HEK293 (cell line): ENCODE data around the gene FAM219B.

Experiments
- GLI2 ChIP-seq: fragments of 450-650 bp; formaldehyde crosslinking; IDR thresholded peaks from 2 replicates; pipeline ENCODE4; 2017; ENCODE audit warnings: missing biosample characterization, missing genetic modification characterization, low read depth, borderline replicate concordance
- GLI4 ChIP-seq: fragments of 450-650 bp; formaldehyde crosslinking; IDR thresholded peaks from 2 replicates; pipeline ENCODE4 v1.5.1; 2016; ENCODE audit warnings: missing biosample characterization, missing genetic modification characterization
- HOXC10 ChIP-seq: sonication (generic); formaldehyde crosslinking; IDR thresholded peaks from 2 replicates; pipeline ENCODE4 v1.8.1; 2023; ENCODE audit warnings: mild to moderate bottlenecking, missing genetic modification reagents
- IKZF3 ChIP-seq: fragments of 450-650 bp; IDR thresholded peaks from 2 replicates; pipeline ENCODE4 v1.5.0; 2018; ENCODE audit warnings: missing biosample characterization, mild to moderate bottlenecking, missing genetic modification characterization, moderate library complexity
- MYNN ChIP-seq: fragments of 450-650 bp; formaldehyde crosslinking; IDR thresholded peaks from 2 replicates; pipeline ENCODE4 v1.5.1; 2016; ENCODE audit warnings: missing biosample characterization, missing genetic modification characterization, borderline replicate concordance
- RBAK ChIP-seq: fragments of 450-650 bp; formaldehyde crosslinking; IDR thresholded peaks from 2 replicates; pipeline ENCODE4 v1.5.1; 2016; ENCODE audit warnings: missing biosample characterization, missing genetic modification characterization
- YY1 ChIP-seq: fragments of 450-650 bp; formaldehyde crosslinking; IDR thresholded peaks from 2 replicates; pipeline ENCODE4 v1.5.1; 2018; ENCODE audit warnings: missing biosample characterization, missing genetic modification characterization
- ZBTB11 ChIP-seq: fragments of 450-650 bp; formaldehyde crosslinking; conservative IDR thresholded peaks from 2 replicates; pipeline ENCODE4 v1.5.1; 2016; ENCODE audit warnings: low read depth, missing biosample characterization, missing genetic modification characterization
- ZBTB17 ChIP-seq: fragments of 450-650 bp; formaldehyde crosslinking; IDR thresholded peaks from 2 replicates; pipeline ENCODE4 v1.5.1; 2016; ENCODE audit warnings: missing biosample characterization, missing genetic modification characterization
- ZBTB48 ChIP-seq: fragments of 450-650 bp; formaldehyde crosslinking; IDR thresholded peaks from 2 replicates; pipeline ENCODE4 v1.5.1; 2016; ENCODE audit warnings: missing biosample characterization, missing genetic modification characterization
- ZFP37 ChIP-seq: fragments of 450-650 bp; formaldehyde crosslinking; IDR thresholded peaks from 2 replicates; pipeline ENCODE4 v1.5.1; 2016; ENCODE audit warnings: missing biosample characterization, missing genetic modification characterization
- ZNF239 ChIP-seq: fragments of 450-650 bp; formaldehyde crosslinking; IDR thresholded peaks from 2 replicates; pipeline ENCODE4 v1.5.1; 2016; ENCODE audit warnings: missing biosample characterization, missing genetic modification characterization
- ZNF37A ChIP-seq: fragments of 450-650 bp; IDR thresholded peaks from 2 replicates; pipeline ENCODE4 v1.5.1; 2018; ENCODE audit warnings: missing biosample characterization, missing genetic modification characterization
- ZNF398 ChIP-seq: fragments of 450-650 bp; formaldehyde crosslinking; IDR thresholded peaks from 2 replicates; pipeline ENCODE4 v1.5.1; 2017; ENCODE audit warnings: missing biosample characterization, missing genetic modification characterization
- ZNF513 ChIP-seq: fragments of 450-650 bp; IDR thresholded peaks from 2 replicates; pipeline ENCODE4 v1.5.1; 2018; ENCODE audit warnings: missing biosample characterization, missing genetic modification characterization
- ZNF529 ChIP-seq: fragments of 450-650 bp; formaldehyde crosslinking; IDR thresholded peaks from 2 replicates; pipeline ENCODE4 v1.5.1; 2017; ENCODE audit warnings: missing genetic modification characterization, missing biosample characterization; ENCODE audit not compliant: insufficient replicate concordance
- ZNF621 ChIP-seq: fragments of 450-650 bp; formaldehyde crosslinking; IDR thresholded peaks from 2 replicates; pipeline ENCODE4 v1.5.1; 2017; ENCODE audit warnings: missing biosample characterization, missing genetic modification characterization
- ZNF701 ChIP-seq: fragments of 450-650 bp; formaldehyde crosslinking; IDR thresholded peaks from 2 replicates; pipeline ENCODE4 v1.5.1; 2016; ENCODE audit warnings: missing biosample characterization, missing genetic modification characterization
- ZNF76 ChIP-seq: fragments of 450-650 bp; formaldehyde crosslinking; IDR thresholded peaks from 2 replicates; pipeline ENCODE4; 2016; ENCODE audit warnings: low read depth, missing biosample characterization, missing genetic modification characterization, borderline replicate concordance
- ZNF776 ChIP-seq: fragments of 450-650 bp; formaldehyde crosslinking; IDR thresholded peaks from 2 replicates; pipeline ENCODE4 v1.5.0; 2017; ENCODE audit warnings: missing biosample characterization, missing genetic modification characterization, borderline replicate concordance
- ZNF777 ChIP-seq: fragments of 450-650 bp; formaldehyde crosslinking; IDR thresholded peaks from 2 replicates; pipeline ENCODE4 v1.5.1; 2017; ENCODE audit warnings: missing biosample characterization, missing genetic modification characterization, borderline replicate concordance
- ZNF785 ChIP-seq: fragments of 450-650 bp; formaldehyde crosslinking; IDR thresholded peaks from 2 replicates; pipeline ENCODE4 v1.5.1; 2016; ENCODE audit warnings: missing biosample characterization, missing genetic modification characterization
- ZNF843 ChIP-seq: fragments of 450-650 bp; formaldehyde crosslinking; IDR thresholded peaks from 2 replicates; pipeline ENCODE4 v1.5.1; 2016; ENCODE audit warnings: missing biosample characterization, missing genetic modification characterization
- TF ChIP-seq, protein P1 (sequence below): fragments of 450-650 bp; formaldehyde crosslinking; IDR thresholded peaks from 2 replicates; pipeline ENCODE4 v1.5.1; 2016; ENCODE audit warnings: missing biosample characterization, missing genetic modification characterization, borderline replicate concordance
- TF ChIP-seq, protein P2 (sequence below): fragments of 450-650 bp; formaldehyde crosslinking; IDR thresholded peaks from 2 replicates; pipeline ENCODE4 v1.5.1; 2016; ENCODE audit warnings: missing biosample characterization, missing genetic modification characterization

FAM219B gene

GRCh38 chr15:74937590-74938371, 31.1 kb upstream of the FAM219B start, which contains the start of gene COX5A (continued):
- TF ChIP-seq ZBTB11 (tag by site-specific recombination) (peak; percentile 73), ZNF37A (tag by site-specific recombination) (no peak), HOXC10 (no peak), ZNF513 (tag by site-specific recombination) (0 out of 2 replicates have a peak, but pooled peaks have one; percentile 8), ZBTB17 (tag by site-specific recombination) (no peak; the same call in none of the 2 replicates), ZNF76 (tag by site-specific recombination) (peak; percentile 31; the same call in 1 of the 2 replicates), ZBTB48 (tag by site-specific recombination) (0 out of 2 replicates have a peak, but pooled peaks have one; percentile 75), ZNF777 (tag by site-specific recombination) (no peak; the same call in 1 of the 2 replicates), YY1 (peak; percentile 88), ZNF529 (tag by site-specific recombination) (no peak), ZFP37 (tag by site-specific recombination) (peak; percentile 89), ZNF843 (tag by site-specific recombination) (no peak; the same call in 1 of the 2 replicates), ZNF398 (tag by site-specific recombination) (peak; percentile 60), ZNF621 (tag by site-specific recombination) (no peak), ZNF701 (tag by site-specific recombination) (no peak), ZNF239 (tag by site-specific recombination) (0 out of 2 replicates have a peak, but pooled peaks have one; percentile 31), MYNN (peak; percentile 44; the same call in 1 of the 2 replicates), GLI4 (tag by site-specific recombination) (0 out of 2 replicates have a peak, but pooled peaks have one; percentile 70), RBAK (tag by site-specific recombination) (no peak), ZNF785 (tag by site-specific recombination) (no peak), ZNF776 (tag by site-specific recombination) (no peak), IKZF3 (tag by site-specific recombination) (peak; percentile 74), GLI2 (tag by site-specific recombination) (no peak)
- TF ChIP-seq, protein P1, sequence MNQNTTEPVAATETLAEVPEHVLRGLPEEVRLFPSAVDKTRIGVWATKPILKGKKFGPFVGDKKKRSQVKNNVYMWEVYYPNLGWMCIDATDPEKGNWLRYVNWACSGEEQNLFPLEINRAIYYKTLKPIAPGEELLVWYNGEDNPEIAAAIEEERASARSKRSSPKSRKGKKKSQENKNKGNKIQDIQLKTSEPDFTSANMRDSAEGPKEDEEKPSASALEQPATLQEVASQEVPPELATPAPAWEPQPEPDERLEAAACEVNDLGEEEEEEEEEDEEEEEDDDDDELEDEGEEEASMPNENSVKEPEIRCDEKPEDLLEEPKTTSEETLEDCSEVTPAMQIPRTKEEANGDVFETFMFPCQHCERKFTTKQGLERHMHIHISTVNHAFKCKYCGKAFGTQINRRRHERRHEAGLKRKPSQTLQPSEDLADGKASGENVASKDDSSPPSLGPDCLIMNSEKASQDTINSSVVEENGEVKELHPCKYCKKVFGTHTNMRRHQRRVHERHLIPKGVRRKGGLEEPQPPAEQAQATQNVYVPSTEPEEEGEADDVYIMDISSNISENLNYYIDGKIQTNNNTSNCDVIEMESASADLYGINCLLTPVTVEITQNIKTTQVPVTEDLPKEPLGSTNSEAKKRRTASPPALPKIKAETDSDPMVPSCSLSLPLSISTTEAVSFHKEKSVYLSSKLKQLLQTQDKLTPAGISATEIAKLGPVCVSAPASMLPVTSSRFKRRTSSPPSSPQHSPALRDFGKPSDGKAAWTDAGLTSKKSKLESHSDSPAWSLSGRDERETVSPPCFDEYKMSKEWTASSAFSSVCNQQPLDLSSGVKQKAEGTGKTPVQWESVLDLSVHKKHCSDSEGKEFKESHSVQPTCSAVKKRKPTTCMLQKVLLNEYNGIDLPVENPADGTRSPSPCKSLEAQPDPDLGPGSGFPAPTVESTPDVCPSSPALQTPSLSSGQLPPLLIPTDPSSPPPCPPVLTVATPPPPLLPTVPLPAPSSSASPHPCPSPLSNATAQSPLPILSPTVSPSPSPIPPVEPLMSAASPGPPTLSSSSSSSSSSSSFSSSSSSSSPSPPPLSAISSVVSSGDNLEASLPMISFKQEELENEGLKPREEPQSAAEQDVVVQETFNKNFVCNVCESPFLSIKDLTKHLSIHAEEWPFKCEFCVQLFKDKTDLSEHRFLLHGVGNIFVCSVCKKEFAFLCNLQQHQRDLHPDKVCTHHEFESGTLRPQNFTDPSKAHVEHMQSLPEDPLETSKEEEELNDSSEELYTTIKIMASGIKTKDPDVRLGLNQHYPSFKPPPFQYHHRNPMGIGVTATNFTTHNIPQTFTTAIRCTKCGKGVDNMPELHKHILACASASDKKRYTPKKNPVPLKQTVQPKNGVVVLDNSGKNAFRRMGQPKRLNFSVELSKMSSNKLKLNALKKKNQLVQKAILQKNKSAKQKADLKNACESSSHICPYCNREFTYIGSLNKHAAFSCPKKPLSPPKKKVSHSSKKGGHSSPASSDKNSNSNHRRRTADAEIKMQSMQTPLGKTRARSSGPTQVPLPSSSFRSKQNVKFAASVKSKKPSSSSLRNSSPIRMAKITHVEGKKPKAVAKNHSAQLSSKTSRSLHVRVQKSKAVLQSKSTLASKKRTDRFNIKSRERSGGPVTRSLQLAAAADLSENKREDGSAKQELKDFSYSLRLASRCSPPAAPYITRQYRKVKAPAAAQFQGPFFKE (tag by site-specific recombination) = no peak
- TF ChIP-seq, protein P2, sequence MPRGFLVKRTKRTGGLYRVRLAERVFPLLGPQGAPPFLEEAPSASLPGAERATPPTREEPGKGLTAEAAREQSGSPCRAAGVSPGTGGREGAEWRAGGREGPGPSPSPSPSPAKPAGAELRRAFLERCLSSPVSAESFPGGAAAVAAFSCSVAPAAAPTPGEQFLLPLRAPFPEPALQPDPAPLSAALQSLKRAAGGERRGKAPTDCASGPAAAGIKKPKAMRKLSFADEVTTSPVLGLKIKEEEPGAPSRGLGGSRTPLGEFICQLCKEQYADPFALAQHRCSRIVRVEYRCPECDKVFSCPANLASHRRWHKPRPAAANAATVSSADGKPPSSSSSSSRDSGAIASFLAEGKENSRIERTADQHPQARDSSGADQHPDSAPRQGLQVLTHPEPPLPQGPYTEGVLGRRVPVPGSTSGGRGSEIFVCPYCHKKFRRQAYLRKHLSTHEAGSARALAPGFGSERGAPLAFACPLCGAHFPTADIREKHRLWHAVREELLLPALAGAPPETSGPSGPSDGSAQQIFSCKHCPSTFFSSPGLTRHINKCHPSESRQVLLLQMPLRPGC = no peak; the same call in 1 of the 2 replicates
